HG03457 (cell line): ENCODE results near the gene ABCA2.

ENCODE experiments used
- ATAC-seq: cut with Tn5 transposase; IDR thresholded peaks from one replicate; pipeline ENCODE4 v1.9.1; 2021; ENCODE audit warnings: moderate number of reproducible peaks; ENCODE audit not compliant: unreplicated experiment

Gene ABCA2

DNA sequence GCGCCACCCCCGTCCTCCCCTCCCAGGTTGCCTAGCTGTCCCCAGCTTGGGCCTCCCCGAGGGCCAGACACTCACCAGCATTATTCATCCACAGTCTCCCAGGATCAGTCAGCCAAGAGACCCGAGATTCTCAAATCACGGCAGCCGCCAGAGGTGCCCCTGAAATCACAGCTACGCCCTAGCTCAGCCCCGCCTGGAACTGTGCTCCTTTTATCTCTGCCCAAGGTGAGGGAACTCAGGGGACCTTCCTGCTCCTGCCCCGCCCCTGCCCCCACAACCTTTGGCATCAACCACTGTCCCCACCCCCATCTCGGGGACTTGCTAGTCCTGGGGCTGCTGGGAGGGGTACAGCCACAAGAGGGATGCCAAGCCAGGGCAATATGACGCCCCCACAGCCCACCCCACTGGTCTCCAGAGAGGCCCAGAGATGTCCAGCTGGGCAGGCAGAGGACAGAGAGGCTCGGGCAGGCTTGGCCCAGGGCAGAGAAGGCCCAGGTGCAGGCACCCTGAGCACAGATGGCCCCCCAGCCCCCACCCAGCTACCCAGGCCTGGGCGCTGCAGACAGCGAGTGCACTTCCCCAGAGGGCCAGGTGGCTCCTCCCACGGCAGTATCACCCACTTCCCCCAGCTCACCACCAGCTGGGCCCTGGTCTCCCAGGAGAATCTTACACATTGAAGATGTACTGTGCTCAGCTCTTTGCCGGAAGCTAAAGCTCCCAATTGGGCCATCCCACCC is 4.0 kb upstream of the ABCA2 start, which contains the start of gene FUT7:
Gene FUT7, minus strand, starts transcription at position 185 of the 737 bp plus-strand sequence. Its CDS starts 97 bp downstream, at position 88.
- no peak for ATAC-seq

- no peak for ATAC-seq
Observed at GRCh38 chr9:137030538-137031527, 2.8 kb upstream of the ABCA2 start.

DNA sequence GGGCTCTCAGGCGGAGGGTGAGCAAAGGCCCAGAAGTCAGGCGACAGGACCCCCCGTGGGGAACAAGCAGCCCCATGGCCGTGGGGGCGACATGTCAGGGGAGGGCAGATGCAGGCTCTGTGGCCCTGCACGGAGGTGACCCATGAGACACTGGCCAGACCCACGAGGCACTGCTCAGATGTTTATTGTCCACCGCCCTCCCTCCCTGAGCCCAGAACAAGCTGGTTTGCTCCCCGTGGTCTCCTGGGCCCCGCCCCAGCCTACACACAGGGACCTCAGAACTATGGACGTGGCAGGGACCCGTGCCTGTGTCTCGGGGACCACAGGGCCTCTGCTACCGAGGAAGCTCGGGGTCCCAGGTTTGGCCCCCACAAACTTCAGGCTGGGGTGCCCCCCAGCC is 2.0 kb upstream of the ABCA2 start:
- no peak for ATAC-seq

DNA sequence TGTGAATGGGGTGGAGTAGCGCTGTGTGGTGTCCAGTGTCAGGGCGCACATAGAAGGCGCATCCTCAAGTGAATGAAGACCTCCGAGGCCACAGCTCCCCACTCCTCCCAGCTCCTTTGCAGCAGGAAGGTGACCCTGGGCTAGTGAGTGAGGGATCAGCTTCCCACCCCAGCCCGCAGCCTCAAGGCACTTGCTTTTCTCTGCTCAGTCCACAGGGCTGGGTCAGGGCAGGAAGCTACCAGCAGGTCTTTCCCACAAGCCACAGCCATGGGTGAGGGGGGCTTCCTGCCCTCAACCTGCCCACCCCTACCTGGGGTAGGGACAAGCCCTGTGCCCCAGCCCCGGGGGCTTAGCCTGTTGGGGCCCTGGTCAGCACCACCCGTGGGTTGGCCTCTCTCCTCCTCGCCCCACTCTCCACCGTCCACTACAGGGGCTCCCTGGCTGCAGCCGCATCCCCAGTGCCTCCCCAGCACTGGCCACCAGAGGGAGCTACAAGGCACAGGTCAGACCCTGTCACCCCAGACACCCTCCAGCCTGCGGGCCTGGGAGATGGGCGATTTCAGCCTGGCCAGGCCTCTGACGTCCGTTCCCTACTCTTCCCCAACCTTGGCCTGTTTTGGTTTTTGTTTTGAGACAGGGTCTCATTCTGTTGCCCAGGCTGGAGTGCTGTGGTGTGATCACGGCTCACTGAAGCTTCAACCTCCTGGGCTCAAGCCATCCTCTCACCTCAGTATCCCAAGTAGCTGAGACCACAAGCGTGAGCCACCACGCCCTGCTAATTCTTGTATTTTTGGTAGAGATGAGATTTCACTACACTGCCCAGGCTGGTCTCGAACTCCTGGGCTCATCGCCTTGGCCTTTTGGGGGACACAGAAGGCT is 1.3 kb upstream of the ABCA2 start:
- no peak for ATAC-seq

- ATAC-seq = no peak
Observed at GRCh38 chr9:137028263-137029057, 423 bp upstream of the ABCA2 start.

GRCh38 chr9:137026828-137027227 is 1.2 kb downstream of the ABCA2 start:
- no peak for ATAC-seq

- ATAC-seq = no peak
Observed at GRCh38 chr9:137026384-137026783, 1.7 kb downstream of the ABCA2 start.

- ATAC-seq = no peak
Observed at GRCh38 chr9:137025517-137025966, 2.5 kb downstream of the ABCA2 start.

- ATAC-seq = no peak
Observed at GRCh38 chr9:137023583-137023991, 4.5 kb downstream of the ABCA2 start.

DNA sequence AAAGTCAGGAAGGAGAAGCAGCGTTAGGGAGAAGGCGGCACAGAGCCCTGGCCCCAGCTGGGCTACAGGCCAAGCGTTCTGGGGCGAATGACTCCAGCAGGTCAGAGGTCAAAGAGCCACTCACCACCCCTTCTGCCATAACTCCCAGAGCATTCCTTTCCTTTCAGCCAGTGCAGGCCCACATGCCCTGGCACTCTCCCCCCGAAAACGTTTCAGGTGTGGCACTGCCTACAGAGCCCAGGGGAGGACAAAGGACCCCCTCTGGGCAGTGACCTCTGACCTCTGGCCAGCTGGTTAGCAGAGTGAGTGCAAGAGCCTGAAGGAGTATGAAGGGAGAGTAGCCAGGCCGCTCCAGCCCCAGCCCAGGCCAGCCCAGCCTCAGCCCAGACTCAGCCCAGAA is 4.9 kb downstream of the ABCA2 start:
- no peak for ATAC-seq

DNA sequence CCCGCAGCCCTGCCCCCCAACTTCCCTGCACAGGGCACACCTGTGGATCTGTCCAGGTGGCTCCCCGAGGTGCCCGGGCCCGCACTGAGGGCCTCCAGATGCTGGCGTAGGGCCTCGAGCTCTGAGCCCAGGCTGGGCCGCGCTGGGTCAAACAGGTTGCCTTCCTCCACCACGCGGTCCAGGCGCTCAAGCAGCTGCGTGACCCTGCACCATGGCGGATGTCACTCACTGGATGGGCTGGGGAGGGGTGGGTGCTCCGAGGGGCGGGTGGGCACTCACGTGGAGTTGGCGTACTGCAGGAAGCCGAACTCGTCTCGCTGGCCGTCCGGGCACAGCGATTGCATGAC is 5.4 kb downstream of the ABCA2 start:
- no peak for ATAC-seq

GRCh38 chr9:137021979-137022661 is 5.9 kb downstream of the ABCA2 start:
- ATAC-seq = no peak

DNA sequence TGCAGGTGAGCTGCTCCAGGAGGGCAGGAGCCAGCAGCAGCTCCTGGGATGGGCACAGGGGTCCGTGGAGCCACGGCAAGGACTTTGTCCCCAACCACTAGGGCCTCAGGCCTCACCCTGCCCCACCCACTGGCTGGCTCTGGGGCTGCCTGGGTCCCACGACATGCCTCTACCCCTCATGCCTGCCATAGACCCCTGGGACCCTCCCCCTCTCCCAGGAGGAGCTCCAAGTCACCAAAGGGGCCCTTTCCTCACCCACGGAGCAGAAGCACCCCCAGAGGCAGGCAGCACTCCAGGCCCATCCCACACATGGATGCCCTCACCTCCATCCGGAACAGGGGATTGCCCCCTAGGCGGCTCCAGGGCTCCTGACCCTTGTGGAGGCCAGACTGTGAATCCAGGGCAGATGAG is 6.5 kb downstream of the ABCA2 start:
- ATAC-seq = no peak

- ATAC-seq = no peak
Observed at GRCh38 chr9:137020771-137021567, 7.1 kb downstream of the ABCA2 start.

- ATAC-seq = no peak
Observed at GRCh38 chr9:137019891-137020683, 8.0 kb downstream of the ABCA2 start.

DNA sequence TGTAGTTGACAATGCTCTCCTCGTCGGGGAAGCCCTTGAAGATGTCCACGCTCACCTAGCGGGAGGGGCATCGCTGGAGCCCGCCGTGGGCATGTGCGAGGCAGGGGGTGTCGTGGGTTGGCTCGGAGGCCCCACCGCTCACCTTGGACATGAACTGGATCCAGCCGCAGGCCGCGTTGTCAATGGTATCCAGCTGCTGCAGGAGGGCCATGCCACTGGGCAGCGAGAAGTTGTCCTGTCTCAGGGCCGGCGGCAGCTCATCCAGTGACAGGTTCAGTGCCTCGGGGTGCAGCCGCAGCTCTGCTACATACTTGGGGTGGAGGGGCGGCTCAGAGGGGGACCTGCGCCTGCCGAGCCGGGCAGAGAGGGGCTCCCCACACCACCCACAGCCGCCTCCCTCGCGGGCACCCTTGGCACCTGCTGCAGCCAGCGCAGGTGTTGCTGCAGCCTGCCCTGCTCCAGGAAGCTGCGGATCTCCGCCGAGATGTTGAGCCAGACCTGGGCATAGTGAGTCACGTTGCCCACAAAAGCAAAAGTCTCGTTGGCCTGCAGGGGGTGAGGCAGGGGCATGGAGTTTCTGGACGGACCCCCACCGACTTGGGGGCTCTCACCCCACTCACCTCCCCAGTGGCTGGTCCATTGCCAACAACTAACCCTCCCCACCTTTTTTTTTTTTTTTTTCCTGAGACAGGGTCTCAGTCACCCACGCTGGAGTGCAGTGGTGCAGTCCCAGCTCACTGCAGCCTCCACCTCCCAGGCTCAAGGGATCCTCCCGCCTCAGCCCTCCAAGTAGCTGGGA is 9.1 kb downstream of the ABCA2 start:
- ATAC-seq = no peak
